ENCODE measurements around the gene DHCR7.

DNA sequence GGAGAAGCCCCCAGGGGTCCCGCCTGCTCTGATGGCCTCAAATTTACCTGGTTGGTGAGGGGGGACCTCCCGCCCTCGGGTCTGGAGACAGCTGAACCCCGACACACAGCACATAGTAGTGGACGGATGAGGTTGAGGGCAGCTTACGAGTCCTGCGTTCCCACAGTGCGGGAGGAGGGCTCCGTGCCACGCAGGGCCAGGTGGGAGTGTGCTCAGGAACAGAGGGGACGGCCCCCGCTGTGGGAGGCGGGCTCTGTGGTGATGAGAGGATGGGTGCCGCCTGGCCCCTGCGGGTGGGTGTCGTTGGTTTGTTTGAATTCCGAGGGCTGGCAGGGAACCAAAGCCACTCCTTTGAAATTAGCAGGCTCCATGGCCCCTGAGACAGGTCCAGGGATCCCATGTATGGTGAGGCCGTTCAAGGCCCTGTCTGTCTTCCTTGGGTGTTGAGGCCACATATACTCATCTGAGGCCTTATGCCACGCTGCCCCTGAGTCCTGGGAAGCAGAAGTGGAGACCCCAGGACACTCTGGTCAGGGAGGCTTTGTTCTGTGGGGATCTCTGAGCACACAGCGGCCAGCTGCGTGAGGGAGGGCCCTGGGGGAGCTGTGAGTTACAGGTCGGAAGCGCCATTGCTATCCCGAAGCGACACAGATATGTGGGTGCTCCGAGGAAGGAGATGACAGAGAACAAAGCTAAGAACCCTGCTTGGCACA lies 26.7 kb upstream of the DHCR7 start:
- TF ChIP-seq, protein P1, sequence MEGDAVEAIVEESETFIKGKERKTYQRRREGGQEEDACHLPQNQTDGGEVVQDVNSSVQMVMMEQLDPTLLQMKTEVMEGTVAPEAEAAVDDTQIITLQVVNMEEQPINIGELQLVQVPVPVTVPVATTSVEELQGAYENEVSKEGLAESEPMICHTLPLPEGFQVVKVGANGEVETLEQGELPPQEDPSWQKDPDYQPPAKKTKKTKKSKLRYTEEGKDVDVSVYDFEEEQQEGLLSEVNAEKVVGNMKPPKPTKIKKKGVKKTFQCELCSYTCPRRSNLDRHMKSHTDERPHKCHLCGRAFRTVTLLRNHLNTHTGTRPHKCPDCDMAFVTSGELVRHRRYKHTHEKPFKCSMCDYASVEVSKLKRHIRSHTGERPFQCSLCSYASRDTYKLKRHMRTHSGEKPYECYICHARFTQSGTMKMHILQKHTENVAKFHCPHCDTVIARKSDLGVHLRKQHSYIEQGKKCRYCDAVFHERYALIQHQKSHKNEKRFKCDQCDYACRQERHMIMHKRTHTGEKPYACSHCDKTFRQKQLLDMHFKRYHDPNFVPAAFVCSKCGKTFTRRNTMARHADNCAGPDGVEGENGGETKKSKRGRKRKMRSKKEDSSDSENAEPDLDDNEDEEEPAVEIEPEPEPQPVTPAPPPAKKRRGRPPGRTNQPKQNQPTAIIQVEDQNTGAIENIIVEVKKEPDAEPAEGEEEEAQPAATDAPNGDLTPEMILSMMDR (conservative IDR thresholded peaks at IDR 0.05 in 1 of 2, IDR thresholded peaks at IDR 0.05 in 1 of 2; ENCODE audit: low read depth in 1 of 2, low read length in 2 of 2): no peak
- TF ChIP-seq EZH2 (IDR thresholded peaks at IDR 0.05; ENCODE audit: low read length, missing control alignments): no peak

All from fibroblast of lung (primary cell).